ENCODE data around the gene CALML4.
"Not testable (repeated sequence)": the region's sequence is repeated elsewhere in the genome, so short reads cannot be mapped to it uniquely, and the experiment has no call there.

Gene CALML4

GRCh38 chr15:68224546-68225250 is 19.6 kb upstream of the CALML4 start:
- DNase-seq, result no peak

- DNase-seq, result no peak
Measured at GRCh38 chr15:68224108-68224507, 19.0 kb upstream of the CALML4 start.

DNA sequence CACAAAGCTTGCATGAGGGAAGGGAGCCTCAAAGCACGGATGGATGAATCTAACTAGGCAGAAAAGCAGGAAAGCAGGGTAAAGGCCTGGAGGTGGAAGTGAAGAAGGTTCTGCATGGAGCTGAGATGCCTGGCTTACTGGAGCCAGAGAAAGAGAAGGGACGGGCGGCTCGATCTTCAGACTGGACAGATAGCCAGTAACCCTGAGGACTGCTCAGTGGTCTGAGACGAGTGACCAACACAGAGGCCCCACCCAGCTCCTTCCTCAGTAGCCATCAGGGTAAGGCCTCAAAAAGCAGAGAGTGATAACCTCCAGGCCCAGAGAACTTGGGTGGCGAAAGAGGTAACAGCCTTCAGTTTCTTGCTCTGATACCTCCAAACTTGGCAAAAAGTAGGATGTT is 18.0 kb upstream of the CALML4 start:
- DNase-seq, result no peak

GRCh38 chr15:68222432-68222743 is 17.3 kb upstream of the CALML4 start:
- not testable (repeated sequence) for DNase-seq

GRCh38 chr15:68221530-68222431 is 16.6 kb upstream of the CALML4 start:
- DNase-seq, result not testable (repeated sequence)

DNA sequence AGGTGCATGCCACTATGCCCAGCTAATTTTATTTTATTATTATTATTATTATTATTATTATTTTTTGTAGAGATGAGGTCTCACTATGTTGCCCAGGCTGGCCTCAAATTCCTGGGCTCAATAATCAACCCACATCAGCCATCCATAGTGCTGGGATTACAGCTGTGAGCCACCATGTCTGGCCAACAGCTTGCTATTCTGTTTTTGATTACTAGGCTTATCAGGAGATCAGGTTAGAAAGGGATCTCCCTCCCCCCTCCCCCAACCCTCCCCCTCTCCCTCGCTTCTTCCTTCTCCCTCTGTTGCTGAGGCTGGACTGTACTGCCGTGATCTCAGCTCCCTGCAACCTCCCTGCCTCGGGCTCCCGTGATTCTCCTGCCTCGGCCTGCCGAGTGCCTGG is 15.8 kb upstream of the CALML4 start:
- DNase-seq, result no peak

GRCh38 chr15:68220489-68220888 is 15.4 kb upstream of the CALML4 start:
- no peak for DNase-seq

DNA sequence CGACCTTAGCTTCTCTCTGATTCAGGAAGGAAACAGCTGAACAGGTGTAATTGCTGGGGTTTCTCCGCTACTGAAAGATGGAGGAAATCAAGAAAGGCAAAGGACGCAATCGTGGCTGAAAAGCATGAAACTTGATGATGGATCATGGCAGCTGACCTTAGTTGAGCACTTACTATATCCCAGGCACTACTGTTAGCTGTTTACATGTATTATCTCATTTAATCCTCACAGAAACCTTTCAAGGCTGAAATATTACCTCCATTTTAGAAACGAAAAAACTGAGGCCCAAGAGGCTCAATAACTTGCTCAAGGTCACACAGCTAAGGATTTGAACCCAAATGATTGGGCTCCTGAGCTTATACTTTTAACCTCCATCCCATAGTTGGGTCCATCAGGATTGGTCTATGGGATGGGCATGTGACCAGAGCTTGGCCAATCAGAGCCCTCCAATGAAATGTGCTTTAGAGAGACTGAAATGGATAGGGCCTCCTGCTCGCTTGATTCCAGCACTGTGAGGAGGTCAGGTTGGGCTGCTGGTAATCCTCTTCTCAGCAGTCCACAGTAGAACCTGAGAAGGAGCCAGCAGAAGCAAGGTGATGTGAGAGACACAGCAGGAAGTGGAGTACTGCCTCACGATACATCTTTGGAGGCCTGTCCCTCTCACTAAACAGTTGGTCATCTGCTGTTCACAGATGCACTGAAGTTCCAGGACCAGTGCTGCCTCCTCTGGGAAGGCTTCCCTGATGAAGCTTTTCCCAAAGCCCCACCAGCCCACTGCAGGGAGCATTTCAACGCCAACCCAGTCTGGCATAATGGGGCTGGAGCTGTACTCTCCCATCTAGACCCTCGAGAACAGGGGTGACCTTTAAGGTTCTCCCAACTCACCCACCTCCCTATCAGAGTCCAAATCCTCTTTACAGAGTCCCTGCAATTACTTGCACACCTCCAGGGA is 14.0 kb upstream of the CALML4 start:
- no peak for DNase-seq

GRCh38 chr15:68218331-68218730 is 13.2 kb upstream of the CALML4 start:
- DNase-seq, result no peak

DNA sequence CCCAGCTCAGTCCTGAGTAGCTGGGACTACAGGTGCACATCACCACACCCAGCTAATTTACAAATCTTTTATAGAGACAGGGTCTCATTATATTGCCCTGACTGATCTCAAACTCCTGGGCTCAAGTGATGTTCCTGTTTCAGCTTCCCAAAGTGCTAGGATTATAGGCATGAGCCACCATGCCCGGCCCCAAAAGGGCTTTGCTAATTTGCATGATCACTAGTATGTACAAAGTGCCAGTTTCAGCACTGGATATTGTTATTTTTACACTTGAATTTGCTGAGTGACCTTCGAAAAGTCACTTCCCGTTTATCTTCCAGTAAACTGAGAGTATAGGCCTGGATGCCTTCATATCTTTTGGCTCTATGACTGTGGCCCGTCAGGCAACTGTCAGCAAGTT is 12.2 kb upstream of the CALML4 start:
- DNase-seq, result no peak

DNA sequence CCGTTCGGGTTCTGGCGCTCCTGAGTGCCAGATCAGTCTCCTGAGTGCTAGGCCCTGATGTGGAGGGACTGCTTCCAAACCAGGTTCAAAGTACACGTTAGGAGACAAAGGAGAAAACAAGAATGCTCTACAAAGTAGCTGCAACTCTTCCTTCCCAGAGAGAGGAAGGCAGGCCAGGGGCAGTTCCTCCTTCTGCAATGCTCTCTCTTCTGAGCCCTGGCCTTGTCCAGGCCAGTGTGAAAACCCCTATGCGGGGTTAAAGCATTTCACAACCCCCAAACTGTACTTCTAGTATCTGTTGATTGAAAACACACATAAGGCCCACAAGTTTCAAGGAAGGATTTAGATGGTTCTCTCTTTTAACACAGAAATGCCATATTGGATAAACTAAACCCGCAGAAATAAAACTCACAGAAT is 9.7 kb upstream of the CALML4 start:
- no peak for DNase-seq

- no peak for DNase-seq
Measured at GRCh38 chr15:68213991-68214837, 9.1 kb upstream of the CALML4 start.

DNA sequence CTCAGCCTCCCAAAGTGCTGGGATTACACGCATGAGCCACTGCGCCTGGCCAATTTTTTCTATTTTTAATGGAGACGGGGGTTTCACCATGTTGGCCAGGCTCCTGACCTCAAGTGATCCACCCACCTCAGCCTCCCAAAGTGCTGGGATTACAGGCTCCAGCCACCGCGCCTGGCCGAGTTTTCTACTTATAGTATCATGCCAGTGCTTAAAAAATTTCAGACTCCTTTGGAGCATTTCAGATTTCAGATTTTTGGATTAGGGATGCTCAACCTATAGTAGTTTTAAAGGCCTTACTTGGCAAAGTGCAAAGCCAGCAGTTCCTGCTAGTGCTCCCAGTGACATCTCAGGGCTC is 8.3 kb upstream of the CALML4 start:
- not testable (repeated sequence) for DNase-seq

- no peak for DNase-seq
Measured at GRCh38 chr15:68211656-68212320, 6.7 kb upstream of the CALML4 start.

DNA sequence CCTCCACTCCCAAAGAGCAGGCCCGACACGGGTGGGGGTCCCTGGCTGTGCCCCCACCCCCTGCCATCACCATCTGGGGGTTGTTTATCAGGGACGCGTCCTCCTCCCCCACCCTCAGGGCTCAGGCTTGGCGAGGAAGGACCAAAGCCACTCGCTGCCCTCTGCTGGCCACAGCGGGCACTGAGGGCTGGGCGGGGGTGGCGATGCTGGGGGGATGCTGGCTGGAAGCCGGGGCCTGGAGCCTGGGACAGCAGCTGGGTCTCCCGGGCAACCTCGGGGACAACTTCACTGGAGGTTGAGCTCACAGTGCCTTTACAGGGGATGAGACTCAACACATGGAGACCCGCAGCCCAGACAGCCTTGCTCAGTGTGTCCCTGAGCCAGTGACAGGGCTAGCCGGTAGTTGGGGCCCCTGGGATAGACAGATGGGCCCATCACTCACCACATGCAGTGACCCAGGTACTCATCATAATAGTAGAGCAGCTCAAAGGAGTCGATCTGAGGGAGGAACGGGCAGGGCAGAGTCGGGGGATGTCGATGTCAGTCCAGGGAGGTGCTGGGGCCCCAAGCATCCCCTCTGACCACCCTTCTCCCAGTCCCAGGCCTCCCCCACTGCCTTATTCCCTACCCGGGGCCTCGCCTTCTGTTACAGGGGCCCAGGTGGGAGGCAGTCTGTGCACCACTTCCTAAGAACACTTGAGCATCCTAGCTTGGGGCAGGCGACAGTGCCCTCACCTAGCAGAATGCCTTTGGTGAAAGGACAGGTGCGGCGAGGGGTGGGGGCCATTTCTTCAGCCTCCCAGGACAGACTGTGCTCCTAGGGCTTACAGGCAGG is 5.9 kb upstream of the CALML4 start:
- peak; percentile 10 to 42 (median 22) for DNase-seq

DNA sequence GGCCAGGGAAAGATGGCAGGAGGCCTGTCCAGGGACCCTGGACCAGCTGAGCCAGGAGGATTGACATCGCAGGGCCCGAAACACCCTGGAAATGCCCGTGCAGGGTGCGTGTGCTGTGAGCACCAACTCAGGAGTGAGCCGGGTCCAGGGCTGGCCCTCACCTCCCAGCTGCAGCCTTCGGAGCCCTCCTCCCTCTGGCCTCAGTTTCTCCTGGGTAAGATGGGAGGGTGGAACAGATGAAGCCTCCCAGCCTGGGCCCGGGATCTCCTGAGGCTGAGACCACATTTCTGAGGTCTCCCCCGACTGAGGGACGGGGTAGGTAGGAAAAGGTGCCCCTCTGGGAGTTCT is 5.3 kb upstream of the CALML4 start:
- DNase-seq, result no peak

DNA sequence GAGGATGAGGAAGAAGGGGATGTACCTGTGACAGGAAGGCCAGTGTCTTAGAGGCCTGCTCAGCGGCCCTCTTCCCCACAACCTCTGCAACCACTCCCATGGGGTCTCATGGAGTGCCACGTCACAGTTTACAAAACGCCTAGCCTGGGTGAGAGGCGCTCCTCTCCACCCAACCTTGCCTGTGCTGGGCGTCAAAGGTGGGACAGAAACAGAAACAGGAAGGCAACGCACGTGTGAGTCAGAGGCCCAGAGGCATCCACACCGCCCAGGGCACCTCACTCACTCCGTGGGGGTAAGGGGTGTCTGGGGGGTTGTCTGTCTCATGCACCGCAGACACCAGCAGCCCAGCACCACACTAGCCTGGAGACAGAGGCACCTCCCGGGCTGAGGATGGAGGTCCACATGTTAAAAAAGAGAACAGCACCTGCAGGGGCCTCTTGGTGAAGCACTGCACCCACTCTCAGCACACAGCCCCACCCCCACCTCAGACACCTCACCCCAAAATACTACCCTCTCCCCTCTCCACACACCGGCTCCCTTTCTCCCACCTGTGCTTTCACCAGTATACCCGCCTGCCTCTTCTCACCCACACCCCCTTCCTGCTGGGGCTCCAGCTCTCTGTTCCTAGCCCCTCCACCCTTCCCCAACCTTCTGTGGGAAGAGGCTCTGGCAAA is 4.7 kb upstream of the CALML4 start:
- DNase-seq, result no peak

GRCh38 chr15:68209272-68209671 is 4.1 kb upstream of the CALML4 start:
- DNase-seq, result no peak

DNA sequence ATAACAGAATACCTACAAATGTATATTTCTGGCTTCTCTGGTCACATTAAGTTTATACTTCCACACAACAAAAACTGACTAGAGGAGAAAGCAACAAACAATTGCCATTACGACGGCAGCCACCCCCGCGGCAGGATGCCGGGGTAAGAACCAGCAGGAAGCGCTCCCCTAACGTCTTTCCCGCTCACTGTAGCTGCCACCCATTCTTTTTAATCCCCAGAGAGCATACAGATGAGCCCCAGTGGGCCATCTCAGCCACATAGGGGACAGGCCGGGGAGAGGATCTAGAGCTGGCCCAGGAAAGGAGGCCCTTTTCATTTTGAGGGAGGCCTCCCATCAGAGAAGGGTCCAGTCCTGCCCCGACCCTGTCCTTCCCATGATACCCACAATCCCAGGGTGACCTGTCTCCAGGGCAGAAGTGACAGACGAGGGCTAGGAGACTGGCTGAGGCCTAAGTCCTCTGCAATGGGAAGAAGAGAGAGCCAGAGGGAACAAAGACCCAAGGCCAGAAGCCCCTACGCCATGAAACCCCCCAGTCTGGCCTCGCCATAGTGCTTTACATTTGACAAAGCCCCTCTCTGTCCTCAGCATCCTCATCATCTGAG is 3.6 kb upstream of the CALML4 start:
- no peak for DNase-seq

DNA sequence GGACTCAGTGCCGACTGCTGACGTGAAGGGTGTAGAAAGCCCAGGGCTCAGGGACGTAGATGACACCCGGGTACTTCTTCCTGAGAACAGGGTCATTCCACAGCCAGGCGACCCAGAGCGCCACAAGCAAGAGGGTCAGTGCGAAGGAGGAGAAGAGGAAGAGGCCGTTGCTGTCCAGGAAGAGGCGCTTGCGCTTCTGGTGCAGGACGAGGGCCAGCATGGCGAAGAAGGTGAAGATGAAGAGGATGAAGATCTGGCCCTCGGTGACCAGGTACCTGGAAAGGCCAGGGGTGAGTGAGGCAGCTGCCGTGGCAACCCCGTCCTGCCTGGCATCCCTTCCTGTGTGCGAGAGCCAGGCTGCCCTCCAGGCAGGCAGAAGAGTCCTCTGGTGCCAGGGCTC is 3.0 kb upstream of the CALML4 start:
- no peak for DNase-seq
